ENCODE results near the gene DUSP3.

DNA sequence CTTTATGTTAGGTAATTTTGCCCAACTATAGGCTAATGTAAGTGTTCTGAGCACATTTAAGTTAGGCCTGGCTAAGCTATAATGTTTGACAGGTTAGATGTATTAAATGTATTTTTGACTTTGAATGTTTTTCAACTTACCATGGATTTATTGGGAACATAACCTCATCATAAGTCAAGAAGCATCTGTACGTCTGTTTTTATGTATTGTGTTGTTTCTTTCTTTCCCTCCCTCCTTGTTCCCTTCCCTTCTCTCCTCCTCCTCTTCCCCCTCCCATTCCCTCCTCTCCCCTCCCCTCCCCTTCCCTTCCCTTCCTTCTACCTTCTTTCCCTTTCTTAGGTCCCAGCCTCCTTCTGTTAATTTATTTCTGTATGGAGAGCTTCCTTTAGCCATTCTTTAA lies 10.7 kb upstream of the DUSP3 start:
- TF ChIP-seq, protein P1, sequence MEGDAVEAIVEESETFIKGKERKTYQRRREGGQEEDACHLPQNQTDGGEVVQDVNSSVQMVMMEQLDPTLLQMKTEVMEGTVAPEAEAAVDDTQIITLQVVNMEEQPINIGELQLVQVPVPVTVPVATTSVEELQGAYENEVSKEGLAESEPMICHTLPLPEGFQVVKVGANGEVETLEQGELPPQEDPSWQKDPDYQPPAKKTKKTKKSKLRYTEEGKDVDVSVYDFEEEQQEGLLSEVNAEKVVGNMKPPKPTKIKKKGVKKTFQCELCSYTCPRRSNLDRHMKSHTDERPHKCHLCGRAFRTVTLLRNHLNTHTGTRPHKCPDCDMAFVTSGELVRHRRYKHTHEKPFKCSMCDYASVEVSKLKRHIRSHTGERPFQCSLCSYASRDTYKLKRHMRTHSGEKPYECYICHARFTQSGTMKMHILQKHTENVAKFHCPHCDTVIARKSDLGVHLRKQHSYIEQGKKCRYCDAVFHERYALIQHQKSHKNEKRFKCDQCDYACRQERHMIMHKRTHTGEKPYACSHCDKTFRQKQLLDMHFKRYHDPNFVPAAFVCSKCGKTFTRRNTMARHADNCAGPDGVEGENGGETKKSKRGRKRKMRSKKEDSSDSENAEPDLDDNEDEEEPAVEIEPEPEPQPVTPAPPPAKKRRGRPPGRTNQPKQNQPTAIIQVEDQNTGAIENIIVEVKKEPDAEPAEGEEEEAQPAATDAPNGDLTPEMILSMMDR (IDR thresholded peaks at IDR 0.05), result no peak
- TF ChIP-seq POLR2A (IDR thresholded peaks at IDR 0.05) (no peak), POLR2AphosphoS5 (IDR thresholded peaks at IDR 0.05) (no peak)
